MG63 (cell line): ENCODE data around the gene PPP6C. TPM values are rescaled to one million over a fixed set of nuclear protein-coding genes. Genes with fewer than 3 reads are reported as not detected.
"Not testable (repeated sequence)": the region's sequence is repeated elsewhere in the genome, so short reads cannot be mapped to it uniquely, and the experiment has no call there.

Experiments
- DNase-seq: peaks from one replicate; pipeline ENCODE4 v3.0.0-alpha.2; 2020
- H3K27me3 ChIP-seq: fragments of 250-450 bp; sonication (Bioruptor Pico); 2 replicates; pipeline ENCODE4 v1.5.1; 2020; ENCODE audit warnings: mild to moderate bottlenecking, moderate library complexity
- H3K36me3 ChIP-seq: fragments of 250-450 bp; sonication (Bioruptor Pico); 2 replicates; pipeline ENCODE4 v1.5.1; 2020; ENCODE audit warnings: mild to moderate bottlenecking, moderate library complexity
- H3K4me3 ChIP-seq: fragments of 250-450 bp; sonication (Bioruptor Pico); 2 replicates; pipeline ENCODE4 v1.5.1; 2020; ENCODE audit warnings: mild to moderate bottlenecking, moderate library complexity
- H3K9me3 ChIP-seq: fragments of 250-450 bp; sonication (Bioruptor Pico); 2 replicates; pipeline ENCODE4 v1.5.1; 2020; ENCODE audit warnings: mild to moderate bottlenecking, moderate library complexity
- total RNA-seq: library from RNA; depleted of rRNA; stranded (reverse); fragments of >200 nt; shearing (Covaris generic); gene quantifications from 2 replicates; pipeline ENCODE4 v1.2.3, GENCODE V29; 2014; ENCODE audit warnings: low replicate concordance

PPP6C gene
- total RNA-seq, 1 experiment from 2014 or later = 17.0 TPM

DNA sequence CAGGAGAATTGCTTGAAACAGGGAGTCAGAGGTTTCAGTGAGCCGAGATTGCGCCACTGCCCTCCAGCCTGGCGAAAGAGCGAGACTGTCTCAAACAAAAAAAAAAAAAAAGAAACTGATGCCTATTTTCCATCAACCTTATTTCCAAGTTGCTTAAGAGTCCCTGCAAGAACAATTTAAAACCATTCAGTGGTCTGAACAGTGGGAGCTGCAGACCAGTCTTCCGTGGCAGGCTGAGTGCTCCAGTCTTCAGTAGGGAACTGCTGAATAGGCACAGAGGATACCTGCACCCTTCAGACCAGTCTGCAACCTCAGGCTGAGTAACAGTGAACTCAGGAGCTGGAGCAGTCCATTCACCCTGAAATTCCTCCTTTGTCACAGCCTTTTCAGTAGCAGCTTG is 4.9 kb upstream of the PPP6C start:
- not testable (repeated sequence) for H3K36me3 ChIP-seq, H3K4me3 ChIP-seq, DNase-seq, H3K27me3 ChIP-seq, H3K9me3 ChIP-seq

DNA sequence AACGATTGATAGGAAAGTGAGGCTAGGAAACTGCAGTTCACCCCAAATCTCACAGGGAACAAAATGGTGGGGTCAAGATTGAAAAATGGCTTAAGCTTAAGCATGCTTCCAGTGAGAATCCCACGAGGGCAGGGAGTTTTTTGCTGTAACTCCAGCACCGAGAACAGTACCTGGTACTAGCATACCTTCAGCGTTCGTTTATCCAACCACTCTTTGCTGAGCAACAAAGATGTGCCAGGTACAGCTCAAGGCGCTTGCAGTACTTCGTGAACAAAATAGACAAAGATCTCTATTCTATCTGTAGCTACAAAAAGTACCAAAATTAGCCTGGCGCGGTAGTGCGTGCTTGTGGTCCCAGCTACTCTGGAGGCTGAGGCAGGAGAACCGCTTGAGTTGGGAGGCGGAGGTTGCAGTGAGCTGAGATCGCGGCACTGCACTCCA is 778 bp upstream of the PPP6C start:
- Histone ChIP-seq H3K9me3 (no peaks in the 10 kb centered on the region), H3K27me3 (no peaks in the 10 kb centered on the region), H3K36me3 (peaks cover 5% of the 10 kb centered on the region), H3K4me3 (peak overlapping the region; percentile 91)
- no peak for DNase-seq

- Histone ChIP-seq H3K27me3 (no peaks in the 10 kb centered on the region), H3K4me3 (peak overlapping the region; percentile 91), H3K9me3 (no peaks in the 10 kb centered on the region), H3K36me3 (peaks cover 6% of the 10 kb centered on the region)
- DNase-seq = peak; percentile 20
Observed at GRCh38 chr9:125189011-125189360, 617 bp downstream of the PPP6C start.

- Histone ChIP-seq H3K36me3 (peaks cover 12% of the 10 kb centered on the region), H3K9me3 (no peaks in the 10 kb centered on the region; the same call in 1 of the 2 replicates), H3K27me3 (no peaks in the 10 kb centered on the region), H3K4me3 (no peak overlapping the region)
- no peak for DNase-seq
Observed at GRCh38 chr9:125183561-125183960, 6.0 kb downstream of the PPP6C start.

GRCh38 chr9:125183054-125183453 is 6.5 kb downstream of the PPP6C start:
- Histone ChIP-seq H3K36me3 (peaks cover 12% of the 10 kb centered on the region), H3K4me3 (no peak overlapping the region), H3K9me3 (no peaks in the 10 kb centered on the region; the same call in 1 of the 2 replicates), H3K27me3 (no peaks in the 10 kb centered on the region)
- no peak for DNase-seq

GRCh38 chr9:125181756-125182155 is 7.8 kb downstream of the PPP6C start:
- H3K27me3 ChIP-seq, H3K9me3 ChIP-seq, DNase-seq, H3K36me3 ChIP-seq, H3K4me3 ChIP-seq: not testable (repeated sequence)

DNA sequence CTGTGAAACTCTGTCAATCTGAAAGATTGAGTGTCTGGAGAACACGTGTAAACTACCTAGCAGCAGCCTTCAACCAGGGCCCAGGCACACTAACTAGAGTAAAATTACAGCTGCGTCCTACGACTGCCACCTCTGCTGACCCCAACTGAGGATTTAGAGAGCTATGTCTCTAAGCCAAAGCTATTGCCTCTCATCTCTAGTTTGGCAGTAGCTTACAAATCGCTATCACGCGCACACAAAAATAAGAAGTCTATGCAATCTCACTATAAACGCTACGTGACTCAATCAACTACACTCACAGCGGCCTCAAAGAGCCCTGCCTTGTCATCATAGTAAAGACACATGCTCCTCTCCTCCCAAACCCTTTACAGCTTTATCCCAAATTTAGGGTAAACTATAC is 8.7 kb downstream of the PPP6C start:
- Histone ChIP-seq H3K27me3 (no peaks in the 10 kb centered on the region), H3K9me3 (no peaks in the 10 kb centered on the region; the same call in 1 of the 2 replicates), H3K36me3 (peaks cover 7% of the 10 kb centered on the region), H3K4me3 (no peak overlapping the region)
- no peak for DNase-seq

DNA sequence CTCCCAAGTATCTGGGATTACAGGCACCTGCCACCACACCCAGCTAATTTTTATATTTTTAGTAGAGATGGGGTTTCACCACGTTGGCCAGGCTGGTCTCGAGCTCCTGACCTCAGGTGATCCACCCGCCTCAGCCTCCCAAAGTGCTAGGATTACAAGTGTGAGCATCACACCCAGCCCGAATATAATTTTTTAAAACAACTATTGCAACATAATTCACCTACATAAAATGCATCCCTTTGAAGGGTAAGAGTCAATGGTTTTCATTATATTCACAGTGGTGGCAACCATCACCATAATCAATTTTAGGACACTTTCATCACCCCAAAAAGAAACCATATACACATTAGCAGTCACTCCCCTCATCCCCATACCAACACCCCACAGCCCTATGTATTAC is 9.8 kb downstream of the PPP6C start:
- not testable (repeated sequence) for H3K27me3 ChIP-seq, DNase-seq, H3K9me3 ChIP-seq, H3K4me3 ChIP-seq, H3K36me3 ChIP-seq

GRCh38 chr9:125177888-125178287 is 11.7 kb downstream of the PPP6C start:
- Histone ChIP-seq H3K36me3 (peaks cover 3% of the 10 kb centered on the region; the same call in 1 of the 2 replicates), H3K4me3 (no peak overlapping the region)
- DNase-seq = no peak

DNA sequence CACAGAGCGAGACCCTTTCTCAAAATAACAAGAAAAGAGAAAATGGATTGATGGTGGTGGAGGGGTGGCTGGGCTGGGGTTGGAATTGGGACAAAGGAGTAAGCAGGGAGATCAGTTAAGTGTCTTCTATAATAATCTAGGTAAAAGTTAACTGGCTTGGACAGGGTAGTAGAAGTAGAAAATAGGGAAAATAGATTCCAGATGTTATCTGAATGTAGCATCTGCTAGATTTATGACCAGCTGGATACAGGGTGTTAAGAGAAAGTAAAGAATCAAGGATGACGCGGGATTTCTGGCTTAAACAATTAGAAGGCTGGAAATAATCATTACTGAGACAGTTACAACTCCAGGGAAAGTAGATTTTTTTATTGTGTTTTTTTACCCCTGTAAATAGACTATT is 13.0 kb downstream of the PPP6C start:
- Histone ChIP-seq H3K4me3 (no peak overlapping the region), H3K9me3 (no peaks in the 10 kb centered on the region), H3K27me3 (no peaks in the 10 kb centered on the region), H3K36me3 (peaks cover 6% of the 10 kb centered on the region; the same call in 1 of the 2 replicates)
- no peak for DNase-seq

More at GRCh38 chr9:125177888-125178287, 11.7 kb downstream of the PPP6C start:
- H3K27me3 ChIP-seq = no peaks in the 10 kb centered on the region
- H3K9me3 ChIP-seq = no peaks in the 10 kb centered on the region; the same call in 1 of the 2 replicates

- no peak for DNase-seq
- Histone ChIP-seq H3K36me3 (peaks cover 28% of the 10 kb centered on the region), H3K9me3 (no peaks in the 10 kb centered on the region), H3K27me3 (no peaks in the 10 kb centered on the region), H3K4me3 (no peak overlapping the region)
Observed at GRCh38 chr9:125172031-125172755, 17.4 kb downstream of the PPP6C start.

DNA sequence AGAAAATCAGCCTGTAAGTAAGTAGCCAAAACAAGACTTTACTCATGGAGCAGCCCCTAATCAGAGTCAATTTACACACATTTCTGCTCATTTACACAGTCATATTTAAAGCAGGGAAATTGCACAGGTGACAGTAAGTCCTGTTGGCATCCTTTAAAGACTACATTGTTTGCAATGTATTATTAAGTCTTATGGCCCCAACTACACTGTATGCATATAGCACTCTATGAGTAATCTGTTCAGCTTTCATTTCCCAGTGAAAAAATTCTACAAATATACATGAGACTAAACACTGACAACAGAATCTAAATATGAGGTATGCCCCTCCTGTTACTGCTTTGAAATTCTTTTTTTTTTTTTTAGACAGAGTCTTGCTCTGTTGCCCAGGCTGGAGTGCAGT is 19.7 kb downstream of the PPP6C start:
- H3K4me3 ChIP-seq = no peak overlapping the region
- H3K9me3 ChIP-seq = no peaks in the 10 kb centered on the region
- peaks cover 31% of the 10 kb centered on the region for H3K36me3 ChIP-seq
- no peak for DNase-seq
- no peaks in the 10 kb centered on the region for H3K27me3 ChIP-seq

DNA sequence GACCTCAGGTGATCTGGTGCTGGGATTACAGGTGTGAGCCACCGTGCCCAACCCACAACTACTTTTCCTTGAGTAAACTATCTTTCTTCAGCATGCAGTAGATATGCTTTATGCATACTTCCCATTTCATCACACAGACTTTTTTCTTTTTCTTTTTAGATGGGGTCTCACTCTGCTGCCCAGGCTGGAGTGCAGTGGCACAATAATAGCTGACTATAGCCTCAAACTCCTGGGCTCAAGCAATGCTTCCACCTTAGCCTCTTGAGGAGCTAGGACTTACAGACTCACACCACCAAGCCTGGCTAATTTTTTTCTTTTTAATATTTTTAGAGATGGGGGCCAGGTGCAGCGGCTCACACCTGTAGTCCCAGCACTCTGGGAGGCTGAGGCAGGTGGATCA is 22.8 kb downstream of the PPP6C start:
- H3K4me3 ChIP-seq = no peak overlapping the region
- H3K9me3 ChIP-seq = no peaks in the 10 kb centered on the region
- DNase-seq = no peak
- H3K36me3 ChIP-seq = peaks cover 26% of the 10 kb centered on the region
- no peaks in the 10 kb centered on the region for H3K27me3 ChIP-seq

DNA sequence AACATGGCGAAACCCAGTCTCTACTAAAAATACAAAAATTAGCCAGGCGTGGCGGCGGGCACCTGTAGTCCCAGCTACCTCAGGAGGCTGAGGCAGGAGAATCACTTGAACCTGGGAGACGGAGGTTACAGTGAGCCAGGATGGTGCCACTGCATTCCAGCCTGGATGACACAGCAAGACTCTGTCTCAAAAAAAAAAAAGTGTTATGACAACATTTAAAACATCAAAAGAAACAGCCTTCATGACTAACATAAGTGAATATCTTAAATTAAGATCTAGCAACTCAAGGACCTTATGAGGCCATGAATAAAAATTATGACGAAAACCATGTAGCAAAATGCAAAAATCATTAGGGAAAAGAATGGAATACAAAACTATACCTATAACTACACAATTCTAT is 26.7 kb downstream of the PPP6C start:
- not testable (repeated sequence) for H3K9me3 ChIP-seq, H3K27me3 ChIP-seq, H3K36me3 ChIP-seq, H3K4me3 ChIP-seq, DNase-seq

DNA sequence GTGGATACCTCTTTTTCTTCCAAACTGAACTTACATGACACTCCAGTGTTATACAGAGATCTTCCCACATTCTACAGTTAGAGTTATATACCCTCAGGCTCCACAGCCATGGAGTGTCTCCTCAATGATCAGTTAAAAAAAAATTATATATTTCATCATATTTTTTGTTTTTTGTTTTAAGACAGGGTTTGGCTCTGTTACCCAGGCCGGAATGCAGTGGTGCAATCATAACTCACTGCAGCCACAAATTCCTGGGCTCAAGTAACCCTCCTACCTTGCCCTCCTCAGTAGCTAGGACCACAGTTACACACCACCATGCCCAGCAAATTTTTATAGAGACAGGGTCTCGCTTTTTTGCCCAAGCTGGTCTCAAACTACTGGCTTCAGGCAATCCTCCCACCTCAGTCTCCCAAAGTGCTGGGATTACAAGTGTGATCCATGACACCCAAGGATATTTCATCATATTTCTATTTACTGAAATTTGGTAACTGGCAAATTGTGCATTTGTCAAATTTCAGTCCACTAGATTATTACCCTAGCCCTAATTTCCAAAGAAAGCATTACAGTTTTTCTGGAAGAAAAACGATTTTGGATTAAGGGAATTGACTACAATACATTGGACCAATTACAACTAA is 28.2 kb downstream of the PPP6C start:
- no peak overlapping the region for H3K4me3 ChIP-seq
- H3K36me3 ChIP-seq = peaks cover 7% of the 10 kb centered on the region
- no peaks in the 10 kb centered on the region for H3K27me3 ChIP-seq
- peak; percentile 17 for DNase-seq
- no peaks in the 10 kb centered on the region for H3K9me3 ChIP-seq

DNA sequence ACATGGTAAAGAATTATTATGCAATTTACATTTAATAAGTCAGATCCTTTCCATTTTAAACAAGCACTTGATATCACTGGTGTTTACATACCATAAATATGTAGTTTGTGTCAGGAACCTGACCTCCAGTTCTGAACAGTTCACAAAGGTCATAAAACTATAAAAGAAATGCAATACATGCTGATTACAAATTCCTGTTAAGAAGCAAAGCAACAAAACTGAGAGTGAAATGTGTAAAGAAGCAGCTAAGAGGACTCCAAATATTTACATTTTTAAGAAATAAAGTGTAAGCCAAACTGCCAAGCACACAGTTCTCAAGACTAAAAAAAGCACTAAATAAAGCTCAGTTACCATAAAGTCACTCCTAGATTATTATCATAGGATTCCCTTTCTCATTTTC is 28.9 kb downstream of the PPP6C start:
- H3K27me3 ChIP-seq = no peaks in the 10 kb centered on the region
- H3K4me3 ChIP-seq = no peak overlapping the region
- no peaks in the 10 kb centered on the region for H3K9me3 ChIP-seq
- no peak for DNase-seq
- peaks cover 3% of the 10 kb centered on the region for H3K36me3 ChIP-seq

DNA sequence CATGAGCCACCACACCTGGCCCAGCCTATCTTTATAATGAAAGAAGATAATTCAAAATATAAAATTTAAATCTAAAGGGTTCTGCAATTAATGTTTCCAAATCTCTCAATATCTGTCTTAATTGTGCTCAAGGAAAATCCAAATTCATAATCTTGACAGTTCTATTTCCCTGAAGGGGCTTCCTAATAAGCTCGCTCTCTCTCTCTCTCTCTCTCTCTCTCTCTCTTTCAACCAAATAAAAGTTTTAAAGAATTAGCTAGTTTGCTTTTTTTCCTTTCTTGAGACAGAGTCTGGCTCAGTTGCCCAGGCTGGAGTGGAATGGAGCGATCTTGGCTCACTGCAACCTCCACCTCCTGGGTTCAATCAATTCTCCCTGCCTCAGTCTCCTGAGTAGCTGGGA is 33.1 kb downstream of the PPP6C start:
- H3K36me3 ChIP-seq = peaks cover 29% of the 10 kb centered on the region
- H3K9me3 ChIP-seq = no peaks in the 10 kb centered on the region
- H3K27me3 ChIP-seq = no peaks in the 10 kb centered on the region

More for the DNA sequence above, 33.1 kb downstream of the PPP6C start:
- no peak overlapping the region for H3K4me3 ChIP-seq
- DNase-seq = no peak
